Measurements from ENCODE around the gene WLS.

DNA sequence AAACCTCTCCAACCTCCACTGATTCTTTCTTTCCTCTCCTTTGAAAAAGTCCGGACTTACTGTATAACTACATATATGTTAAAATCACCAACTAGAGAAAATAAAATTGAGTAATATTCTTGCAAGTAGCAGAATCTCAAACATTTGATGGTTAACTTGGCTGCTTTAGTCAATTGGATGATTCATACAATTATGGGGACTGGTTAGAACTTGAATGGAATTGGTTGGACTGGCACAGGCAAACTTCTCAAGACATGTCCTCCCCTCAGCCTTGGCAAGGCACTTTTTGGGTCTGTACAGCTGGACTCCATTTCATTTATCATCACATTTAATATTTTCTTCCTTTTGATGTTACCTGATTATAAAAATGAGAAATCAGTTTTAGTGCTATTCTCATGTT, 6.5 kb downstream of the WLS start:
- no peak for TF ChIP-seq CEBPB (IDR thresholded peaks at IDR 0.05)
- TF ChIP-seq ZBTB7A (IDR thresholded peaks at IDR 0.05; ENCODE audit: low read depth), result no peak
- TF ChIP-seq, protein P1, sequence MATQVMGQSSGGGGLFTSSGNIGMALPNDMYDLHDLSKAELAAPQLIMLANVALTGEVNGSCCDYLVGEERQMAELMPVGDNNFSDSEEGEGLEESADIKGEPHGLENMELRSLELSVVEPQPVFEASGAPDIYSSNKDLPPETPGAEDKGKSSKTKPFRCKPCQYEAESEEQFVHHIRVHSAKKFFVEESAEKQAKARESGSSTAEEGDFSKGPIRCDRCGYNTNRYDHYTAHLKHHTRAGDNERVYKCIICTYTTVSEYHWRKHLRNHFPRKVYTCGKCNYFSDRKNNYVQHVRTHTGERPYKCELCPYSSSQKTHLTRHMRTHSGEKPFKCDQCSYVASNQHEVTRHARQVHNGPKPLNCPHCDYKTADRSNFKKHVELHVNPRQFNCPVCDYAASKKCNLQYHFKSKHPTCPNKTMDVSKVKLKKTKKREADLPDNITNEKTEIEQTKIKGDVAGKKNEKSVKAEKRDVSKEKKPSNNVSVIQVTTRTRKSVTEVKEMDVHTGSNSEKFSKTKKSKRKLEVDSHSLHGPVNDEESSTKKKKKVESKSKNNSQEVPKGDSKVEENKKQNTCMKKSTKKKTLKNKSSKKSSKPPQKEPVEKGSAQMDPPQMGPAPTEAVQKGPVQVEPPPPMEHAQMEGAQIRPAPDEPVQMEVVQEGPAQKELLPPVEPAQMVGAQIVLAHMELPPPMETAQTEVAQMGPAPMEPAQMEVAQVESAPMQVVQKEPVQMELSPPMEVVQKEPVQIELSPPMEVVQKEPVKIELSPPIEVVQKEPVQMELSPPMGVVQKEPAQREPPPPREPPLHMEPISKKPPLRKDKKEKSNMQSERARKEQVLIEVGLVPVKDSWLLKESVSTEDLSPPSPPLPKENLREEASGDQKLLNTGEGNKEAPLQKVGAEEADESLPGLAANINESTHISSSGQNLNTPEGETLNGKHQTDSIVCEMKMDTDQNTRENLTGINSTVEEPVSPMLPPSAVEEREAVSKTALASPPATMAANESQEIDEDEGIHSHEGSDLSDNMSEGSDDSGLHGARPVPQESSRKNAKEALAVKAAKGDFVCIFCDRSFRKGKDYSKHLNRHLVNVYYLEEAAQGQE (IDR thresholded peaks at IDR 0.05; ENCODE audit: low read depth), result no peak
- no peak for TF ChIP-seq YY1 (IDR thresholded peaks at IDR 0.05; ENCODE audit: low read depth)
- no peak for TF ChIP-seq EP300 (IDR thresholded peaks at IDR 0.05; ENCODE audit: borderline replicate concordance)
- TF ChIP-seq RAD21 (IDR thresholded peaks at IDR 0.05; ENCODE audit: low read depth), result no peak
- TF ChIP-seq, protein P2, sequence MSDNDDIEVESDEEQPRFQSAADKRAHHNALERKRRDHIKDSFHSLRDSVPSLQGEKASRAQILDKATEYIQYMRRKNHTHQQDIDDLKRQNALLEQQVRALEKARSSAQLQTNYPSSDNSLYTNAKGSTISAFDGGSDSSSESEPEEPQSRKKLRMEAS (IDR thresholded peaks at IDR 0.05), result no peak
- no peak for TF ChIP-seq EGR1 (IDR thresholded peaks at IDR 0.05)
- TF ChIP-seq TEAD4 (IDR thresholded peaks at IDR 0.05), result no peak
- no peak for TF ChIP-seq TAF1 (IDR thresholded peaks at IDR 0.05; ENCODE audit: low read depth)
